Ammon's horn (tissue), 1 donor: ENCODE measurements around the gene UVRAG.
"Not testable (repeated sequence)": the region's sequence is repeated elsewhere in the genome, so short reads cannot be mapped to it uniquely, and the experiment has no call there.

Experiments used
- DNase-seq: peaks from one replicate; pipeline ENCODE4 v3.0.0-alpha.2; 2016; ENCODE audit warnings: low spot score

Gene UVRAG

GRCh38 chr11:76074148-76075095, 259.4 kb downstream of the UVRAG start:
- DNase-seq, result no peak

- DNase-seq, result no peak
Measured at GRCh38 chr11:76075716-76076115, 260.7 kb downstream of the UVRAG start.

- not testable (repeated sequence) for DNase-seq
Measured at GRCh38 chr11:76076253-76076652, 261.2 kb downstream of the UVRAG start.

GRCh38 chr11:76076749-76077148, 261.7 kb downstream of the UVRAG start:
- no peak for DNase-seq

- DNase-seq, result peak; percentile 26
Measured at GRCh38 chr11:76077575-76078150, 262.7 kb downstream of the UVRAG start.

GRCh38 chr11:76081084-76081483, 266.1 kb downstream of the UVRAG start:
- DNase-seq, result not testable (repeated sequence)

- DNase-seq, result no peak
Measured at GRCh38 chr11:76083563-76084451, 268.8 kb downstream of the UVRAG start.

- DNase-seq, result no peak
Measured at GRCh38 chr11:76085270-76085669, 270.3 kb downstream of the UVRAG start.

- DNase-seq, result no peak
Measured at GRCh38 chr11:76086743-76087635, 272.0 kb downstream of the UVRAG start.

- no peak for DNase-seq
Measured at GRCh38 chr11:76087749-76088148, 272.7 kb downstream of the UVRAG start.

GRCh38 chr11:76088511-76088910, 273.5 kb downstream of the UVRAG start:
- DNase-seq, result no peak

- no peak for DNase-seq
Measured at GRCh38 chr11:76090174-76090573, 275.2 kb downstream of the UVRAG start.

GRCh38 chr11:76090821-76091220, 275.8 kb downstream of the UVRAG start:
- no peak for DNase-seq

- DNase-seq, result no peak
Measured at GRCh38 chr11:76094740-76095139, 279.7 kb downstream of the UVRAG start.

GRCh38 chr11:76095891-76096290, 280.9 kb downstream of the UVRAG start:
- no peak for DNase-seq

GRCh38 chr11:76096552-76096951, 281.5 kb downstream of the UVRAG start:
- no peak for DNase-seq

- no peak for DNase-seq
Measured at GRCh38 chr11:76102802-76103201, 287.8 kb downstream of the UVRAG start.

- DNase-seq, result no peak
Measured at GRCh38 chr11:76103460-76103859, 288.4 kb downstream of the UVRAG start.

GRCh38 chr11:76104285-76104684, 289.3 kb downstream of the UVRAG start:
- DNase-seq, result no peak

GRCh38 chr11:76105637-76106036, 290.6 kb downstream of the UVRAG start:
- DNase-seq, result no peak

GRCh38 chr11:76107971-76108370, 293.0 kb downstream of the UVRAG start:
- DNase-seq, result no peak
